GM21825 (cell line): ENCODE results near the gene MRPS18A.
A peak's percentile ranks its signal among the peaks of the same experiment; 100 is the strongest.

Experiments used
- ATAC-seq: cut with Tn5 transposase; IDR thresholded peaks from one replicate; pipeline ENCODE4 v1.9.1; 2021; ENCODE audit warnings: mild to moderate bottlenecking, moderate library complexity; ENCODE audit not compliant: unreplicated experiment

MRPS18A gene

GRCh38 chr6:43699564-43700186, 12.1 kb upstream of the MRPS18A start:
- no peak for ATAC-seq

- no peak for ATAC-seq
Observed at GRCh38 chr6:43698584-43699349, 11.2 kb upstream of the MRPS18A start.

GRCh38 chr6:43697421-43697820, 9.8 kb upstream of the MRPS18A start:
- no peak for ATAC-seq

DNA sequence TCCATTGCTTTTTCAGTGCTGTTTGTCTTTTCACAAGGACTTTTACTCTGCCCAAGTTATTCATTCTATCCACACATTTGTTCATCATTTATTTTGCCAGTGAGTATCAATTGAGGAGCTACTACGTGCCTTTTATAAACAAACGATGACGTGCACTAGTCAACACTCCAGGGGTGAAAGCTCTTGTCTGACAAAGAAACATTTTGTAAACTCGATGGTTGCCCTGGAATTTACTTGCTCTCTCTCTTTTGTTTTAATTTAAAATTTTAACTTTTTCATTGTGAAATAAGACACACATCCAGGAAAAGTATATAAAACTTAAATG, 8.3 kb upstream of the MRPS18A start:
- no peak for ATAC-seq

DNA sequence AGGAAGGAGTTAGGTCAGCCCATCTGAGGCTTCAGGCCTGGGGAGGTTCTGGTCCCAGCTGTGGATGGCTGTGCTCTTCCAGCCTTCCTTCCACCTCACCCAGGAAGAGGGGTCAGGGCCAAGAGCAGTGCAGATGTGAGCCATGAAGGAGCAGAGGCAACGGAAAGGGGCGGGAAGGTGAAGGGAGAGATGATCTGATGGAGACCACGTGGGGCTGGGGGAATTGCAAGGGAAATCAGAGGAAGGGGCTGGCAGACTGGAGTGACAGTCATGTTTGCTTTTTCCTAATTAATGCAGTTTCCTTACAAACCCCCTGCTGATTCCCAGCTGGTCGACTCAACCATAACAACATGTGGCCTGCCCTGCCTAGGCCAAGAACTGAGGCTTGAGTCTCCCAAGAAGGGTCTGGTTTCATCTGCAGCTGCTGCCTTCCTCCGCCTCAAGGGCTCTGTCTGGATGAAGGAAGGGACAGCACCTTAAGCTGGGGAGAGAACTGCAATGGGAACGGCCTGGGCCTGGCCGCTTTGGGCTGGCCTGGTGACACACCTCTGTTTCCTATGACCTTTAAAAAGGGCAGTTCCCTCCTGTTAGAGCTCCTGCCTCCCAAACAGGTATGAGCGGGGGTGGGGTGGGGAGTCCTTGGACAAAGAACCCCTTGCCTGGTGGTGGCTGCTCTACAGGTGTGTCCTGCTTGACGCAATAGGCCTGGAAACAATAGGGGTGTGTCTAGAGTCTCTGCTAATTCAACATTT, 7.8 kb upstream of the MRPS18A start:
- no peak for ATAC-seq

- no peak for ATAC-seq
Observed at GRCh38 chr6:43689421-43689820, 1.8 kb upstream of the MRPS18A start.

DNA sequence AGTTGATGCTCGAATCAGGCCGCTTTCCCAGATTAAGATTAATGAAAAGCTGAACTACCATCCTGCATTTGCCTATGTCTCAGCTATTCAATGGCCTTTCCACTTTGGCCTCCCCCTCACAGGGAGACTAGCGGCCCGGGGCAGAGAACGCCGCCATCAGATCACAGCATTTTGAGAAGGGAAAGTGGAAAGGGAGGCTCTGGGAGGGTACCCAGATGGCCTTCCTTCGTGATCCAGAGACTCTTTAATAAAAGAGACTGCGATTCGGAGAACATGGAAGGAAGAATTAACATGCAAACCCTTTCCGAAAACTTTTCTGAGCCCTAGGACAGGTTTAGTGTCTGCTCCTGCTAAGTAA, 533 bp downstream of the MRPS18A start:
- no peak for ATAC-seq

DNA sequence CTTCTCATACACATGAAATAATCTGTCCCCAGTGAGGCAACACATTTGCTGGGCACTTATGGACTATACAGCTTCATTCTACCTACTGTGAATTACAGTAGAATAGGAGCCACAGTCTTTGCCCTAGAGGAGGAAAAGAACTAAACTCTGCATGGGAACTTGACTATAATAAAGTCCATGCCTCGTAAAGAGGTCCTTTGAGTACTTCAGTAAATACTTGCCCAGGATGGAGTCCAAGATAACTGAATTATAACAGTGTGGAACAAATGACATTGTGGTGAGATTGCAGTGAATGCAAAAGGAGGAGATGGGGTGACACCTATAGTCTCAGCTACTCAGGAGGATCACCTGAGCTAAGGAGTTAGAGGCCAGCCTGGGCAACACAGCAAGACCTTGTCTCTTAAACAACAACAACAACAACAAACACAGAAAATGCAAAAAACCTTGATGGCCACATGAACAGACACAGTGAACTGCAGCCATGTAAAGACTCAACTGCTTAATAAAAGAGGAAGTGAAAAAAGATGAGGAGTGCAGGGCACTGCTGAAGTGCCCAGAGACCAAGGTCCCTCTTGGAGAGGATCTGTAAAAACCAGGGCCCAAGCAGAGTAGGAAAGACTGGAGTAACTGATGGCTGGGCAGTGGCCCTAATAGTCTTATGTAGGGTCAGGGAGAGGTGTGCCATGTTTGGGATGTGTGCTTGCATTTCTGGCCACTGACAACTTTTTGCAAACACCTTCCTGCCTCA, 3.7 kb downstream of the MRPS18A start:
- ATAC-seq, result peak; percentile 60

- ATAC-seq, result no peak
Observed at GRCh38 chr6:43682724-43683429, 4.7 kb downstream of the MRPS18A start.

- no peak for ATAC-seq
Observed at GRCh38 chr6:43681303-43681702, 6.3 kb downstream of the MRPS18A start.

DNA sequence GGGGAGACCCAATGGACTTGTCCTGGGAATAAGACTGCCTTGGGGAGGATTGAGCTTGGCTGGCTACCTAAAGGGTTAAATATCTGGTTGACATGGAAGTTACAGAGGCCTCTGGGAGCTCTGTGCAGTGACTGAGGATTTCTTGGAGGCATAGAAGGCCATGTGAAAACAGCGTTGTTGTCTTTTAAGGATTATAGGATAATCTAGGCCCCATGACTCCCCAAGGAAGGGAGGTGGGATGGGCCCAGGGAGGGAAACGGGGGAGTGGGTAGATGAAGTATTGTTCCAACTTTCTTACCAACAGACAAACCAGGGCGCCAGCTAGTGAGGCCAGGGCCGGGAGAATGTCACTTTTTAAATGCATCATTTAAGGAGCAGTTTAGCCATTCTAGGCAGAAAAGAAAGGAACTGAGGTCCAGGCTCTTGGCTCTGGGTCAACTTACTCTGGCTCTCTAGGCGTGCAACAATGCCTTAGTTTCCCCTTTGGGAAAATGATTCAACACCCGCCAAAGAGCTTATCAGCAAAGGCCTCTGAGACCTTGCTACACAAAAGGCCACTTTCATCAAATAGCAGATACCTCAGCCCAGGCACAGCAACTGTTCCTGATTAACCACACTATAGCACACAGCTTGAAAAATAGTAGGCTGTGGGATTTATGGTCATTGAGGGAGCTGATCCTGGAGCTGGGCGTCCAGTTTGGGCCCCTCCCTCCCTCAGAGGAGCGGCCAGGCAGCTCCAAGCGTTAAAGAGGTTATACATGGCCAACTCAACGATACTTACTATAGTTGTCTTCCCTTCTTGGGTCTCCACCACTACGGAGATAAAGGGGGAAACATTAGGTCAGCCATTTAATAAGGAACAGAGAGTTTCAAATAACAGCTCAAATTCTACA, 7.0 kb downstream of the MRPS18A start:
- ATAC-seq, result no peak

GRCh38 chr6:43679057-43679456, 8.5 kb downstream of the MRPS18A start:
- no peak for ATAC-seq

- ATAC-seq, result no peak
Observed at GRCh38 chr6:43678341-43678740, 9.2 kb downstream of the MRPS18A start.

GRCh38 chr6:43677759-43678158, 9.8 kb downstream of the MRPS18A start:
- no peak for ATAC-seq

- ATAC-seq, result no peak
Observed at GRCh38 chr6:43676962-43677606, 10.5 kb downstream of the MRPS18A start.

- ATAC-seq, result no peak
Observed at GRCh38 chr6:43674921-43675320, 12.7 kb downstream of the MRPS18A start.

GRCh38 chr6:43674291-43674690, 13.3 kb downstream of the MRPS18A start:
- ATAC-seq, result no peak

DNA sequence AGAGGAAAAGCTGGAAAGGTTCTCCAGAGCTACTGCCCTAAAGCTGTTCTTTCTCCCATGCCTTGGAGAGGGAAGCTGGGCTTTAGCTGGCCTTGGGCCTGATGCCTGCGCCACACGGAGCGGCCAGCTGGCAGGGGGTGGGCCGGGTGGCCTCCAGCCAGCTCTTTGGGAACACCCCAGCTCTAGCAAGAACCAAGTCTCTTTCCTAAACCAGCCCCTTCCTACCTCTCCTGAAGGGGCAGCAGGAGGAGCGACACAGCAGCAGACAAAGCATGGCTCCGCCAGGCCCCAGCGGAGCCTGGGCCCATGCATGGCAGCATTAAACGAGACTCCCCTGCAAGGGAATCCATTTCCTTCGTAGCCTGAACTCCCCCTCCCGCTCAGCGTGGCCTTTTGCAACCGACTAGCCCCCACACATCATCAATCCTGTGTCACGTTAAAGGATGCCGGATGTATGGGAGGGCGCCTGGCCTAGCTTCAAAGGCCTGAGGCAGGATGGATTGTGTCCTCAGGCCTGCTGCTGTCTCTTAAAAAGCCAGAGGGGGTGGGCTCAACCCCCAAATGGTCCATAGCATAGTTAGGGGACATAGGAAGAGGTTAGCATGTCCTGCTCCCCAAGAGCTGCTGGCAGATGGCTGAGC, 14.0 kb downstream of the MRPS18A start:
- no peak for ATAC-seq
